SK-N-SH (cell line): ENCODE results near the gene FUT4. TPM values are rescaled to one million over a fixed set of nuclear protein-coding genes. Genes with fewer than 3 reads are reported as not detected.
A peak's percentile ranks its signal among the peaks of the same experiment; 100 is the strongest.

Experiments used
- CTCF ChIA-PET: fragments of 300-600, 350-600 bp; formaldehyde crosslinking; extraction: SDS; loops from one replicate; lab custom pipeline; 2021; lab: Yijun Ruan, JAX
- POLR2A ChIA-PET: fragments of 350-600 bp; sonication (Branson Sonifier 250); formaldehyde crosslinking; extraction: SDS; loops from one replicate; lab custom pipeline; 2020; ENCODE audit warnings: antibody characterized with exemption, inconsistent platforms; lab: Yijun Ruan, JAX
- DNase-seq: peaks from one replicate; pipeline ENCODE4 v3.0.0; 2012
- H2AFZ ChIP-seq: fragments of 200-600 bp; sonication (generic); 2 replicates; pipeline ENCODE4 v1.8.1; 2016; ENCODE audit warnings: antibody characterized with exemption, mild to moderate bottlenecking, low read depth
- H3F3A ChIP-seq: fragments of 200-600 bp; sonication (generic); replicated peaks from 2 replicates; pipeline ENCODE3; 2016; ENCODE audit warnings: antibody characterized with exemption, mild to moderate bottlenecking; ENCODE audit not compliant: insufficient read depth
- H3K27ac ChIP-seq, 2 experiments: fragments of 200-500 bp in 1 of 2; fragments of 200-600 bp in 1 of 2; sonication (Bioruptor generic) in 1 of 2; sonication (generic), shearing (Covaris generic) in 1 of 2; 2 replicates each; pipeline versions ENCODE4 v1.5.1 to v1.6.1; 2014 to 2016; ENCODE audit warnings: low read depth in 2 of 2, inconsistent platforms in 1 of 2, low read length in 1 of 2, mild to moderate bottlenecking in 1 of 2, mixed read lengths in 1 of 2
- H3K27me3 ChIP-seq: fragments of 200-600 bp; sonication (generic), shearing (Covaris generic); 2 replicates; pipeline ENCODE4 v1.6.1; 2016; ENCODE audit warnings: mixed run types; ENCODE audit not compliant: insufficient read depth
- H3K36me3 ChIP-seq, 2 experiments: fragments of 200-500 bp in 1 of 2; fragments of 200-600 bp in 1 of 2; sonication (Bioruptor generic) in 1 of 2; sonication (generic) in 1 of 2; replicated peaks in 1 of 2; 2 replicates each; pipeline versions ENCODE3 to v1.5.1; 2014 to 2016; ENCODE audit warnings: low read length in 1 of 2, mild to moderate bottlenecking in 1 of 2; ENCODE audit not compliant: insufficient read depth in 2 of 2, control insufficient read depth in 1 of 2
- H3K4me1 ChIP-seq, 2 experiments: fragments of 200-500 bp in 1 of 2; fragments of 200-600 bp in 1 of 2; sonication (Bioruptor generic) in 1 of 2; sonication (generic), shearing (Covaris generic) in 1 of 2; 2 replicates each; pipeline versions ENCODE4 v1.5.1 to v1.6.1; 2014 to 2016; ENCODE audit warnings: low read depth in 1 of 2, low read length in 1 of 2, mixed run types in 1 of 2; ENCODE audit not compliant: insufficient read depth in 2 of 2, control insufficient read depth in 1 of 2
- H3K4me2 ChIP-seq: fragments of 200-600 bp; sonication (generic), shearing (Covaris generic); 2 replicates; pipeline ENCODE4 v1.6.1; 2017; ENCODE audit warnings: mixed run types
- H3K4me3 ChIP-seq, 2 experiments: fragments of 200-500 bp in 1 of 2; fragments of 200-600 bp in 1 of 2; sonication (Bioruptor generic) in 1 of 2; sonication (generic), shearing (Covaris generic) in 1 of 2; 2 replicates each; pipeline versions ENCODE4 v1.5.1 to v1.8.1; 2014 to 2016; ENCODE audit warnings: low read depth in 2 of 2, inconsistent platforms in 1 of 2, low read length in 1 of 2, mild to moderate bottlenecking in 1 of 2, mixed read lengths in 1 of 2, moderate library complexity in 1 of 2
- H3K79me2 ChIP-seq: fragments of 200-600 bp; sonication (generic); 2 replicates; pipeline ENCODE4 v1.8.1; 2017; ENCODE audit warnings: mild to moderate bottlenecking; ENCODE audit not compliant: insufficient read depth
- H3K9ac ChIP-seq: fragments of 200-600 bp; sonication (generic); 2 replicates; pipeline ENCODE4 v1.6.1; 2017; ENCODE audit warnings: mixed run types
- H3K9me2 ChIP-seq: fragments of 200-600 bp; sonication (generic); 2 replicates; pipeline ENCODE4 v1.6.1; 2017; ENCODE audit warnings: mixed run types
- H3K9me3 ChIP-seq: fragments of 200-600 bp; sonication (generic); 2 replicates; pipeline ENCODE4 v1.6.1; 2017; ENCODE audit warnings: mixed run types, mild to moderate bottlenecking, moderate library complexity
- H4K20me1 ChIP-seq: fragments of 200-600 bp; sonication (generic); 2 replicates; pipeline ENCODE4 v1.6.1; 2017; ENCODE audit warnings: mild to moderate bottlenecking, mixed run types; ENCODE audit not compliant: insufficient read depth
- CTCF ChIP-seq: fragments of 200-600 bp; sonication (generic); IDR thresholded peaks from 2 replicates; pipeline ENCODE4 v1.6.1; 2017; ENCODE audit warnings: antibody characterized with exemption, mild to moderate bottlenecking, moderate library complexity
- EP300 ChIP-seq, 2 experiments: IDR thresholded peaks; 2 replicates each; pipeline versions ENCODE4 v1.4.0 to v1.6.1; 2012; ENCODE audit warnings: borderline replicate concordance in 1 of 2, low read depth in 1 of 2, low read length in 1 of 2
- GABPA ChIP-seq: IDR thresholded peaks from 2 replicates; pipeline ENCODE4 v1.4.0; 2012; ENCODE audit warnings: low read depth, mild to moderate bottlenecking
- IRF3 ChIP-seq: fragments of 150-350 bp; IDR thresholded peaks from 2 replicates; pipeline ENCODE4 v1.6.1; 2016; ENCODE audit warnings: mild to moderate bottlenecking, low read depth, low read length
- MAX ChIP-seq: IDR thresholded peaks from 2 replicates; pipeline ENCODE4 v1.4.0; 2012; ENCODE audit warnings: low read depth
- MXI1 ChIP-seq: IDR thresholded peaks from 2 replicates; pipeline ENCODE4 v1.6.1; 2012; ENCODE audit warnings: mild to moderate bottlenecking, low read depth, low read length, improper control_type of control experiment
- POLR2AphosphoS5 ChIP-seq: IDR thresholded peaks from 2 replicates; pipeline ENCODE4 v1.6.1; 2012; ENCODE audit warnings: low read depth, low read length
- RAD21 ChIP-seq: IDR thresholded peaks from 2 replicates; pipeline ENCODE4 v1.6.1; 2012; ENCODE audit warnings: mild to moderate bottlenecking, low read length
- RXRA ChIP-seq: IDR thresholded peaks from 2 replicates; pipeline ENCODE4 v1.4.0; 2012; ENCODE audit warnings: low read depth, mild to moderate bottlenecking, borderline replicate concordance
- SMC3 ChIP-seq: IDR thresholded peaks from 2 replicates; pipeline ENCODE4 v1.6.1; 2012; ENCODE audit warnings: low read depth, low read length, improper control_type of control experiment
- TCF12 ChIP-seq: IDR thresholded peaks from 2 replicates; pipeline ENCODE4 v1.4.0; 2012
- ZBTB33 ChIP-seq: IDR thresholded peaks from 2 replicates; pipeline ENCODE4 v1.4.0; 2012; ENCODE audit warnings: low read depth, borderline replicate concordance
- WGBS: methylation state at CpG from one replicate; pipeline ENCODE4 v1.1.6; 2017; ENCODE audit warnings: low lambda C conversion rate; 5-methylcytosine and 5-hydroxymethylcytosine counted together
- polyA plus RNA-seq, 3 experiments: library from polyadenylated mRNA; depleted of rRNA; stranded (reverse); fragments of >200 nt; gene quantifications; 2 replicates each; pipeline ENCODE4 v1.2.3, GENCODE V29; 2012

FUT4 gene
- polyA plus RNA-seq, 1 of the 3 experiments (the other 2 are of a cell fraction), result 1.9 TPM

GRCh38 chr11:94519478-94520084, 24.1 kb upstream of the FUT4 start:
- Histone ChIP-seq H3K4me1 (no peaks in the 10 kb centered on the region), H3K4me3 (no peak overlapping the region; a peak in 1 of 4 replicates), H4K20me1 (no peaks in the 10 kb centered on the region), H3K9me3 (no peaks in the 10 kb centered on the region), H3K9ac (no peak overlapping the region), H3K79me2 (no peaks in the 10 kb centered on the region), H3K36me3 (no peaks in the 10 kb centered on the region), H3K9me2 (no peaks in the 10 kb centered on the region), H3K27ac (no peak overlapping the region), H3F3A (no peaks in the 10 kb centered on the region), H3K4me2 (no peak overlapping the region), H3K27me3 (no peaks in the 10 kb centered on the region), H2AFZ (0 out of 2 replicates have a peak overlapping the region, but pooled peaks have one; percentile 23)
- ChIA-PET CTCF (interaction anchor here (0.6 to 1.8 kb wide), 22 partner anchors 10 to 630 kb away, joined by 3 to 8 read pairs (median 3); partner anchors contain the start of gene AMOTL1), POLR2A (no interaction called here)
- peak; percentile 38 for DNase-seq
- TF ChIP-seq IRF3 (no peak), MAX (no peak), CTCF (peak; percentile 87), TCF12 (no peak), RXRA (no peak), EP300 (IDR thresholded peaks at IDR 0.05; ENCODE audit: borderline replicate concordance in 1 of 2, low read depth in 1 of 2, low read length in 1 of 2) (no peak), MXI1 (no peak), GABPA (no peak), POLR2AphosphoS5 (no peak), RAD21 (peak; percentile 57), SMC3 (peak; percentile 23), ZBTB33 (no peak)
- WGBS, result 24% methylated on average over 5 of the region's 5 CpGs
